T follicular helper cell (primary cell): Measurements from ENCODE around the gene PRUNE1.
A peak's percentile ranks its signal among the peaks of the same experiment; 100 is the strongest.

Experiments used
- DNase-seq: peaks from one replicate; pipeline ENCODE4 v3.0.0-alpha.2; 2020; ENCODE audit warnings: low read depth

PRUNE1 gene

DNA sequence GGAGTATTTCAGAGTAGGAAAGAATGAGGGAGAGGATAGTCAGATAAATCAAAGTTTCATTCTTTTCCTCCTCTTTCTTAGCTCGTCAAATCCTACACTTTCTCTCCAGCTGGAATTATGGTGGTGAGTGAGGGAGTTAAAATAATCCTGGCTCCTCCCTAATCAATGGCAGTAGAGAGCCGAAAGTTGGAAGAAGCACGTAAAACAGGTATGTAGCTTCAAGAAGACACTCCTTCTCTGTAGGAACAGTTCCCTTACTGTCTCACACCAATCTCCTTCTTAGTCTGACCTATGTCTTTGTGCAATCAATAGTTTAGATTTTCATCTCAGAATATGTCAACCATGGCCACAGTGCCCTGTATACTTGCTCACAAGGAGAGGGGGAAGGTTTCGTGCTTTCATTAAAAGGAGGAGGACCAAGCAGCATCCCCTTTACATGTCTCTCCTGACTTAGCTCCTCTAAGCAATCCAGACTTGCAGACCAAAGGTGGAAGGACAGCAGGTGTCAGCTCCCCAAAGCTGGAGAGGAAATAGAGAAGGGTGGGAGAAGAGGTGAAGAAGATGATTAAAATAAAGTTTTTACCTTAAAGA lies 2.4 kb upstream of the PRUNE1 start:
- no peak for DNase-seq

GRCh38 chr1:151006327-151007052 lies 1.8 kb upstream of the PRUNE1 start, which contains the start of gene MINDY1:
TSS of gene MINDY1 (minus strand) at chr1:151006902. CDS start at chr1:151002617, 4,285 bp downstream.
- no peak for DNase-seq

DNA sequence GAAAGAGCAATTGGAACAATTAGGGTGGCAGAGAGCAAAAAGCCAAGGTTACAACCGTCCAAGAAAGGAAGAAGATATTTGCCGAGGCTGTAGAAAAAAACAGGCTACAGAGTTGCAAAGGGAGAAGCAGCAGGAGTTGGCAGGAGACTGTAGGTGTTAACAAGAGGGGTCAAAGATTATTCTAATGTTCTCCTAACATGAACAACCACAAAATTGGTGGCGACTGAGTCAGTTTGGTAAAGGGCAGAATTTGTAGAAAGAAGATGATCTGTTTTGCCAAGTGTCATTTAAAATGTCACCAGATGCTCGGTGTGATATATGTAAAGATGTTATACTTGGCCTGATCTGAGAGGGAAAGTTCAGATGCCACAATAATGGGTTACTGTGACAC lies 401 bp upstream of the PRUNE1 start:
- no peak for DNase-seq

GRCh38 chr1:151009206-151009587 lies 948 bp downstream of the PRUNE1 start:
- DNase-seq = no peak

GRCh38 chr1:151009674-151010345 lies 1.6 kb downstream of the PRUNE1 start:
- DNase-seq = no peak

DNA sequence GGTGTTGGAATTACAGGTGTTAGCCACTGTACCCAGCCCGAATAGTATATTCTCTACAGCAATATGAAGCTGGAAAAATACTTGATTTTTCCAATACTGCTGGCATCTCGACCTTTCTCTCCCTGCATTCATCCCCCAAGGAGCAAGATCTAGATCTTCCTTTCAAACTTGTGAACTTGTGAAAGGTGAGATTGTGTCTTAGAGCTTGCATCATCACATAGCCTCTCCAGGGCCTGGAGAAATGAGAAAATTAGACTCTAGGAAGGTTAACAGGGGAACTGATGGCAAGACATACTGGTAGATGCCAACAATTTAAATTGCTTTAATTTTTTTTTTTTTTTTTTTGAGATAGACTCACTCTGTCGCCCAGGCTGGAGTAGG lies 2.1 kb downstream of the PRUNE1 start:
- no peak for DNase-seq

GRCh38 chr1:151011154-151011850 lies 3.1 kb downstream of the PRUNE1 start:
- no peak for DNase-seq

DNA sequence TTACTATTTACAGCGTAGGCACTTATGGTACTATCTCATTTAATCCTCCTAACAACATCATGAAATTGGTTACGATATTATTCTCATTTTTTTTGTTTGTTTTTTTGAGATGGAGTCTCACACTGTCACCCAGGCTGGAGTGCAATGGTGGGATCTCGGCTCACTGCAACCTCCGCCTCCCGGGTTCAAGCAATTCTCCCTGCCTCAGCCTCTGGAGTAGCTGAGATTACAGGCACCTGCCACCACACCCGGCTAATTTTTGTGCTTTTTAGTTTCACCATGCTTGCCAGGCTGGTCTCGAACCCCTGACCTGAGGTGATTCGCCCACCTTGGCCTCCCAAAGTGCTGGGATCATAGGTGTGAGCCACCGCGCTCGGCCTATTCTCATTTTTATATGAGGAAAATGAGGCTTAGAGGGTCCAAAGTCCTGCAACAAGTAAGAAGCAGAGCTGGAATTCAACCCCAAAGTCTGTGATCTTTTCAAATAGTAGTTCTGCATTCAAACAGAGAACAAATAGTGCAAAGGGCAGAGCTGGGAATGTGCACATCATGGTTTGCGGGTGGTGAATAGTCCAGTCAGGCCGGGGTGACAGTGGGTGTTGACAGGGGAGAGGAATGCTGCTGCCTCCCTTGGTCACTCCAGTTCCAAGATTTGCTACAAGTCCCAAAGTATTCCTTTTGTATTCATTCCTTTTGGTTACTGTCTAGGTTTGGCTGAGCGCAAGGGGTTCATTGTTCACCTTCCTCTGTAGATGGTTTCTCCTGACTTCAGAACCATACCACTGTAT lies 4.6 kb downstream of the PRUNE1 start:
- DNase-seq = no peak

- no peak for DNase-seq
Observed at GRCh38 chr1:151013518-151013917, 5.3 kb downstream of the PRUNE1 start.

GRCh38 chr1:151024540-151025146 lies 16.4 kb downstream of the PRUNE1 start:
- DNase-seq = peak; percentile 79

- DNase-seq = no peak
Observed at GRCh38 chr1:151026460-151026859, 18.2 kb downstream of the PRUNE1 start.

- no peak for DNase-seq
Observed at GRCh38 chr1:151032164-151032563, 23.9 kb downstream of the PRUNE1 start.

DNA sequence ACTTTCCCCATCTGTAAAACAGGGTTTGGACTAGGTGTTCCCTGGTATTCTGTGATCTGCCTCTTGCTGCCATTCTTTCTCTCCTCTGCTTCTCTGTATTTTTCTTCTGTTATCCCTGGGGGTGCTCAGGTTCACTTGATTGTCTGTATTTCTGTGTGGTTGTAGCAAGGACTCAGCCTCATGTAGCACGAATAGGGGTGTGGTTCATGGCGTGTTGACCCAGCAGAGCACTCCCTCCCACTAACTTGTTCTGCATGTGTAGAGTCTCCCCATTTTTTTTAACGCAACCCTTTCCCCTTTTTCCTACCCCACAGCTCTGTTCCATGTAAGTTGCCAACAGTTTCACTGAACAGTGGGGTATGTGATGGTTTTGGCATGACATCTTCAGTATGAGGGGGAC lies 26.9 kb downstream of the PRUNE1 start:
- no peak for DNase-seq

GRCh38 chr1:151036356-151036755 lies 28.1 kb downstream of the PRUNE1 start, which contains the start of gene BNIPL:
TSS of gene BNIPL (plus strand) at chr1:151036586. CDS start at chr1:151036726, 140 bp downstream.
- DNase-seq = no peak

- DNase-seq = no peak
Observed at GRCh38 chr1:151037032-151037431, 28.8 kb downstream of the PRUNE1 start.

DNA sequence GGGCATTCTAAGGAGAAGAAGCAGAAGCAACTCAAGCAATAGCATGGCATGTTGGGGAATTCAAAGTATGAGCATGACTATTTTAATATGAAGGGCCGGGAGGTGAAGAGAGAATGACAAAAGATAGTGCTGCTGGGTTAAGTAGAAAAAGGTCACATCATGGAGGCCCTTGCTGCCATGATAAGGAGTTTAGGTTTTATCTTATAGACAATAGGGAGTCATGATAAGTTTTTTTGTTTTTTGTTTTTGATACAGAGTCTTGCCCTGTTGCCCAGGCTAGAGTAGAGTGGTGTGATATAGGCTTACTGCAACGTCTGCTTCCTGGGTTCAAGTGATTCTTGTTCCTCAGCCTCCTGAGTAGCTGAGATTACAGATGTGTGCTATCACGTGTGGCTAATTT lies 31.3 kb downstream of the PRUNE1 start:
- DNase-seq = no peak

GRCh38 chr1:151043163-151043562 lies 34.9 kb downstream of the PRUNE1 start:
- no peak for DNase-seq

DNA sequence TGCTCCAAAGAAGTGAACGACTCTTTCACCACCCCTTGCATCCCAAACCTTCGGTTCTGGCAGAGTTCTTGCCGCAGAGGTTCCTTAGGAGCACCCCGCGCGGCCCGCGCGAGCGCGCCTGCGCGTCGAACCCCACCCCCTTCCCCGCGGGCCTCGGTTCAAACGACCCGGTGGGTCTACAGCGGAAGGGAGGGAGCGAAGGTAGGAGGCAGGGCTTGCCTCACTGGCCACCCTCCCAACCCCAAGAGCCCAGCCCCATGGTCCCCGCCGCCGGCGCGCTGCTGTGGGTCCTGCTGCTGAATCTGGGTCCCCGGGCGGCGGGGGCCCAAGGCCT lies 39.3 kb downstream of the PRUNE1 start, which contains the start of gene C1orf56:
Gene C1orf56 (plus strand): TSS at position 161 of the 334 bp plus-strand sequence. CDS start 97 bp downstream, at position 258.
- peak; percentile 30 for DNase-seq

DNA sequence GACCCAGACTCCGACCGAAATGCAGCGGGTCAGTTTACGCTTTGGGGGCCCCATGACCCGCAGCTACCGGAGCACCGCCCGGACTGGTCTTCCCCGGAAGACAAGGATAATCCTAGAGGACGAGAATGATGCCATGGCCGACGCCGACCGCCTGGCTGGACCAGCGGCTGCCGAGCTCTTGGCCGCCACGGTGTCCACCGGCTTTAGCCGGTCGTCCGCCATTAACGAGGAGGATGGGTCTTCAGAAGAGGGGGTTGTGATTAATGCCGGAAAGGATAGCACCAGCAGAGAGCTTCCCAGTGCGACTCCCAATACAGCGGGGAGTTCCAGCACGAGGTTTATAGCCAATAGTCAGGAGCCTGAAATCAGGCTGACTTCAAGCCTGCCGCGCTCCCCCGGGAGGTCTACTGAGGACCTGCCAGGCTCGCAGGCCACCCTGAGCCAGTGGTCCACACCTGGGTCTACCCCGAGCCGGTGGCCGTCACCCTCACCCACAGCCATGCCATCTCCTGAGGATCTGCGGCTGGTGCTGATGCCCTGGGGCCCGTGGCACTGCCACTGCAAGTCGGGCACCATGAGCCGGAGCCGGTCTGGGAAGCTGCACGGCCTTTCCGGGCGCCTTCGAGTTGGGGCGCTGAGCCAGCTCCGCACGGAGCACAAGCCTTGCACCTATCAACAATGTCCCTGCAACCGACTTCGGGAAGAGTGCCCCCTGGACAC lies 39.8 kb downstream of the PRUNE1 start:
- peak; percentile 31 for DNase-seq

- DNase-seq = no peak
Observed at GRCh38 chr1:151048645-151049032, 40.4 kb downstream of the PRUNE1 start.

DNA sequence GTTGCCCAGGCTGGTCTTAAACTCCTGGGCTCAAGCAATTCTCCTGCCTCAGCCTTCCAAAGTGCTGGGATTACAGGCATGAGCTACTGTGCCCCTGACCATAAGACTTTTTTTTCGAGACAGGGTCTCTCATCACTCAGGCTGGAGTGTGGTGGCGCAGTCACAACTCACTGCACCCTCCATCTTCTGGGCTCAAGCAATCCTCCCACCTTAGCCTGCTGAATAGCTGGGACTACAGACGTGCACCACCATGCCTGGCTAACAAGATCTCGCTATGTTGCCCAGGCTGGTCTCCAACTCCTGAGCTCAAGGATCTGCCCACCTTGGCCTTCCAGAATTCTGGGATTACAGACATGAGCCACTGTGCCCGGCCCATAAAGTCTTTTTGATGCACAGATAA lies 41.2 kb downstream of the PRUNE1 start:
- DNase-seq = no peak
